HG03097 (cell line): ENCODE data around the gene FANCF.

Source experiments
- ATAC-seq: cut with Tn5 transposase; IDR thresholded peaks from one replicate; pipeline ENCODE4 v1.9.1; 2021; ENCODE audit not compliant: unreplicated experiment, low FRiP score

FANCF gene

DNA sequence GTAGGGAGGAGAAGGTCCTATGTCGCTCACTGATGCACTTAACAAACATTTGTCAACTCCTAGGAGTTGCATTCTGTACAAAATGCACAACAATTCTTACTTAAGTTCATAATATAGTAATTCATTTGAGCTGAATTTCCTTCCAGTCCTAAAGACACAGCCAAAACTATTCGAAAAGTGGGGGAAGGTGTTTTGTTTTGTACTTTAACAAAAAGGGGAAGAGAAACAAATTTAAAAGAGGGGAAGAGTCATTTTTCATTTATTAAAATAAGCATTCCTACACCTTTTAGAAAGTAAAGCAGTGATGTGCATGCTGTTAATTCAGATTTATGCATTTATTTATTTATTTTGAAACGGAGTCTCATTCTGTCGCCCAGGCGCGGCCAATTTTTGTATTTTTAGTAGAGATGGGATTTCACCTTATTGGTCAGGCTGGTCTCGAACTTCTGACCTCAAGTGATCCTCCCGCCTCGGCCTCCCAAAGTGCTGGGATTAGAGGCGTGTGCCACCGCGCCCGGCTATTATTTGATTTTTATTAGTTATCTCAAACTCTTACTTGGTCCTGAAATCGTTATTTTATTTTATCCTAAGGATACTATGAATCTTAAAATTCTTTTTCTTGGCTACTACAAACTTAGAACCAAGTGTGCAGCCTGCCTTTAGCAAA, 1.1 kb upstream of the FANCF start:
- no peak for ATAC-seq

DNA sequence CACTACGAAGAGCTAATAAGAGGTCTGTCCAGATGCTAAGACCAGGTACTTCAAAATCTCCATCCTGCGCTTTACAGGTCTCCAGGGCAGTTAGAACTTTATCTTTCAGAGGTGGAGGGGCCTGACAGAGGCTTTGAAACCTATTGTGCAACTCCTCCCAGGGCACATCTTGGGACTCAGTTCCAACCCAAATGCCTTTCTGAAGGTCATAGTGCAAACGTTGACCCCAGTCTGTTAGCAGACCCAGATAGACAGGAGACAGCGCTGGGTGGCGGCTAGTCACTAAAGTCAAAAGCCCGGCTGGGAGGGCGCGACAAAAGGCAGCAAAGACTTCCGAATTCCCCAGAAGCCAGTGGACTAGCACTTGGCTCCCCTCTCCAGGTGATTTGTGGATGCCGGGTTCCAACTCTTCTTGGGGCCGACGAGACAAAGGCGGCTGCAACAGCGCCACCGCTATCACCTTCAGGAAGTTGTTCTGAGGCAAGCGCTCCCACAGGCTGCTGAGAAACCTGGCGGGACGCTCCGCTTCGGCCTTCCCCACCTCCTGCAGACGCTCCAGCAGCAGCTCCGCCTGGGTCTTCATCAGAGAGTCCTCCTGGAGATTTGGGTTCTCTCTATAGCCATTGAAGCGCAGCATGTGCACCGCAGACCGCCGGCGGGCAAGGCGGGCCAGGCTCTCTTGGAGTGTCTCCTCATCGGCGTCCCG, 728 bp downstream of the FANCF start:
- peak; percentile 56 for ATAC-seq

DNA sequence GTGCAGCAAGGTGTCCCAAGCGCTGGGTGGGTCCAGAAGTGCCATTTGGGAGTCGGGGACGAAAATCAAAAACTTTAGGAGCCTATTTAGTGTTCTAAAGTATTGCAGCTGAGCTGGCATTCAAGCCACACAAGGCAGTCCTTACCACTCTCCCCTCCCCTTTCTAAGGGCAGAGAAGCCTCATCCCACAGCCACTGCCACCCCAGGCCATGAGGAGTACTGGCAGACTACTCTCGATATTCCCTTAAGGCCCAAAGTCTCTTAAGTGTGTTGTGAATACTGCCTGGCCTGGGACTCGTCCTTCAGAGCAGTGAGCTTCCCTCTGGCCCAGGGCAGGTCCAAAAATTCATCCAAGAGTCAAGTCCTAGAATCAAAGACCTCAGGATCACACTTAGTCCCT, 7.8 kb downstream of the FANCF start:
- ATAC-seq: no peak

DNA sequence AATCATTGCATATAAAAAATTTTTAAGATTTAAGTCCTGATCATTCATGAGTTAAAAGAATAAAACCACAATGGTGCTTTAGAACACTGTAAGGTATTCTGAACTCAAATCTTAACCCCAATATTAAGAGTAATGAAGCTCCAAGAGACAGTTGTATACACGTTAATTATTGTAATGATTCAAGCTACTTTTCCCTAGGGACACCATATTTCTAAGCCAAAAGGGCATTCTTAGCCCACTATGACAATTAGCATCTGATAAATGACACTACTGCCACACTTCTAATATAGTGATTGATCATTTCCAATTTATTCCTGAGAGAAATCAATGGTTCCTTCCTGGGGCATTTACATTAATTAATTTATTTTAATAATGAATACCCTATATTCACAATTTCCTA, 21.7 kb downstream of the FANCF start:
- ATAC-seq: no peak

DNA sequence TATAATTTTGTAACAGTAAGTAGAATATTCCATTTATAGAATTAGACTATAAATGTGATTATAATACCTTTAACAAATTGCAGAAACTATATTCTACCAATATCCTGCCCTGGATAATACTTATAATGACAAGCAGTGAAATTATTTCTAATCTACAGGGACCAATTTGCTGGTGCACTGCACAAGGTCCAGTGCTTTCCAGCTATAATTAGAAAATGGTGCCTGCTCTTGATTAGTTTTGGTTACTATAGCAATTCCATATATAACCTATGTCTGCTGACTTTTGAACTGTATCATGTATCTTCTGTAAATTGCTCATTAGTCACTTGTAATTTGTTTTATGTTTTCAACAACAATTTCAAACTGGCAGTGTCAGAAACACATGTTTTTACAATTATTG, 23.1 kb downstream of the FANCF start:
- ATAC-seq: no peak

DNA sequence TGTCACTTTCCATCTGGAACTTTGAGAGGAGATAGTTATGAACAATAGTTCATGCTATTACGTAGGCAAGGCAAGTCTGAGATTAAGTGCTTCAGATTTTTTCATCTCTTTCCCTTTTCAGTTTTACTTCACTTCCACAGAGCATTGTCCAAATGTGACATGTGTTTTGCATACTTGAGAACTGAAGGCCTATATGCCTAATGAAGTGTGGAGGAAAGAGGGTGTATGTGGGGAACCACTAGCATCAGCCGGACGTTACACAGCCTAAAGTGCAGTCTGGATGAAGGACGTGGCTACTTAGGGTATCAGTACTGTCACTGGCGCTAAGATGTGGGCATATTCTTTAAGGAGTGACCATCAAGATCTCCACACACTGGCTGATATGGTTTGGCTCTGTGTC, 26.2 kb downstream of the FANCF start:
- no peak for ATAC-seq

DNA sequence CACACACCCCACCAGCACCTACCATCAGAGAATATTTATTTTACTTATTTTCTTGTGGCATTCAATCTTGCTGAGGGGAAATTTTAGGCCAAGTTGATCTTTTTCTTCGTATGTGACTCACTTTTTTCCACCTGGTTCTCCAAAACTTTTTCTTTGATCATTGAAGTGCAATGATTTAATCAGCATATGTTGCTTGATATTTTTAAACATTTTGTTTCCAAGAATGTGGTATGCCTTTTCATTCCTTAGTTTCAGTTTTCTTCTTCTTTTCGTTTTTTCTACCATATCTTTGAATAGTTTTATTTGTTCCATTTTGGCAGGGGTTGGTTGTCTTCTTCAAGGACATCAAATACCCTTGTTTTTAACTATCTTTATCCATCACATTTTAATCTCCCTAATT, 28.6 kb downstream of the FANCF start:
- no peak for ATAC-seq

DNA sequence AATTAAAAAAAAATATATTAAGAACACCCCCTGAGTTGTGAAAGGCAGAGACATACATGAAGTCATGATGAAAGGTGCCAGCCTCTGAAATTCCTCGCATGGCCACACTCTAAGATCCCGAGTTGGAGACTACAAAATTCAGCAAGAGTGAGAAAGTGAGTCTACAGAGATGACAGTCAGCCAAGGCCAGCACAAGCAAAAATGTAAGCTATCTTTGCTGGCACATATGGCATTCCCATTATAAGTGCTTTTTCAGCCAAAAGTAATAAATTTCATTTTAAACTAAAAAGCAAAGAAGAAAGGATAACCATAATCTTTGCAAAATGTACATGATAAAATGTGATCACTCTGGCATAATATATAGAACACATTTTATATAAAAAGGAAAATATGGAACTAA, 40.6 kb downstream of the FANCF start:
- no peak for ATAC-seq

DNA sequence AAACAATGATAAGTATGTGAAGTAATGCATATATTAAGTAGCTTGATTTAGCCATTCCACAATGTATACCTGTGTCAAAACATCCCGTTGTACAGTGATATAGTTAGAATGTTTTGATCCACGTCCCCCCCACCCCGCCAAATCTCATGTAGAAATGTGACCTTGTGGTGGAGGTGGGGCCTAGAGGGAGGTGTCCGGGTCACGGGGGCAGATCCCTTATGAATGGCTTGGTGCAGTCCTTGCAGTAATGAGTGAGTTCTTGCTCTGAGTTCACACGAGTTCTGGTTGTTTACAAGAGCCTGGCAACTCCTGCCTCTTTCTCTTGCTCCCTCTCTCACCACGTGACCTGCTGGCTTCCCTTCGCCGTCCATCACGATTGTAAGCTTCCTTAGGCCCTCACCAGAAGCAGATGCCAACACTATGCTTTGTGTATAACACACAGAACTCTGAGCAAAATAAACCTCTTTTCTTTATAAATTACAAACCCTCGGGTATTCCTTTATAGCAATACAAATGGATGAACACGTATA, 41.6 kb downstream of the FANCF start:
- ATAC-seq: no peak

DNA sequence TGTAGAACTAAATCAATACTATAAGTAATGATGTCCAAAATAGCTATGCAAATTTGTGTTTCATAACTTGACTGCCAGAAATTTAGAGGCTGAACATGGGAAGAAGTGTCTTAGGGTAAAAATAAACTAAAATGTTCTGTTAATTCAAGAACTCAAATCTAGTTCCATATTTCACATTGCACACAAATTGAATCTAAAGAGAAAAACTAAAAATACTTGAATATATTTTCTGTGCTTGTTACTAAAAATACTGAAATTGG, 43.5 kb downstream of the FANCF start:
- ATAC-seq: no peak

DNA sequence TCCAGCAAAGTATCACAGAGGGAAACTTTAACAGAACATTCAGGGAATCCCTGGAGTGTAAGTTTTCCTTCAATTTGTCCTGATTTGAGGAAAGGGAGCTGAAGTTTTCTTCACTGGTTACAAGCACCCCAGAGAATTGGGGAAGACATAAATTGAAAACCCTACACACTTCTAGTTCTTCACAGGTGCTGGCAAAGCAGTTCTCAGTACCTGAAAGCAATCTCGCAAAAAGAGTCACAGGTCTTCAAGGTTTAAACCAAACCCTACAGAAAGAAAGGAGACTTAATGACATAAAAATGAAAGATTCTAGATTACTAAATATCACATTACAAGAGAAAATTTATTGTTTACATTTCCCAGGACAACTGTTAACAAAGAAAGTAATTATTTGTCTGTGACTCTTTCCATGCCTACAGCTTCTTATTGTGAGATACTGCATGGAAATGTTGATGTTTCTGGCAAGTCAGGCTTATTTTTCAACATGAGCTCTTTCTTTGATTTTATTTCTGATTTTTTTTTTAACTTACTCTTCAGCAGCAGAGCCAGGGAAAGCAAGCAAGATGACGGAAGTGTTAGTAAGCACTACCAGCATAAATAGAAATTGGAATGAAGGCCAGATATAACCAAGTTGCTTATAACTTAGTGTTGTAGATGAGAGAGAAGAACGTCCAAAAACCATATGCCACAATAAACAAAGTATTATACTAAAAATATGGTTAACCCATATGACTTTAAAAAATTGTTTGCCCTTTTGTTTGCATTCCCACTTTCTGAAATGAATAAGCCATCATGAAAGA, 44.1 kb downstream of the FANCF start:
- ATAC-seq: no peak

DNA sequence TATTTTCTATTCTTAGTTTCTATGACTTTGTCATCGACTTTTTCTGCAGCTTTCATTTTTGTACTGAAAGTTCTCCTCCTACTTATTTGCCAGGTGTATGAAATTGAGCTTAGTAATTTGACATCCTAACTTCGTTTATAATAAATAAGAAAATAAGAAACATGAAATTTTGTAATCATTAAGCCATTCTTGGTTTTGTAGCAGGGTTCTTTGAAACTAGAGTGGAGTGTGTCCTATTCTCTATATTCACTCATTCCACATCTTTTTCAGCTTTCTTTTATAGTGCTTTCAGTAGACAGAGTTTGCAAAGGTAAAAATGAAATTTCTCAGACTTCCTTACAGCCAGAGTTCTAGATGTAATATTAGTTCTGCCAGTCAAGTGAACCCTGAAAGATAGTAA, 47.8 kb downstream of the FANCF start:
- ATAC-seq: no peak
